ENCODE measurements around the gene FAM171A1.

Gene FAM171A1

DNA sequence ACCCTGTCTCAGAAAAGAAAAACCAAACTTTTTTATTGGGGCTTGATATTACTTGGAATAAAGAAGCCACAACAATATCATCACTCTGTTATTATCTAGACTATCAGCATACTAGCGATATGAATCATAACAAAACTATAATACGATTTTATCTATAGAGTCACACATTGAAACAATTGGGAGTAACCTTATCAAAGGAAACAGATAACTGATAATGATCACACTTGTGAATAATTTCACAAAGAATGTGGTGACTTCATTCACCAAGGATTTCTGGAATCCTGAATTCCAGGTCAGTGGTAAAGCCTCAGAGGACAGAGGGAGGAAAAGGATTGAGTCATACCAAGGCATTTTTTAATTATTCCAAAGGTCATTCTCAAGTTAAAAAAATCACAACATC, 170.5 kb downstream of the FAM171A1 start:
- no peak for DNase-seq

- no peak for DNase-seq
These were observed 173.2 kb downstream of the FAM171A1 start for GRCh38 chr10:15197911-15198310.

DNA sequence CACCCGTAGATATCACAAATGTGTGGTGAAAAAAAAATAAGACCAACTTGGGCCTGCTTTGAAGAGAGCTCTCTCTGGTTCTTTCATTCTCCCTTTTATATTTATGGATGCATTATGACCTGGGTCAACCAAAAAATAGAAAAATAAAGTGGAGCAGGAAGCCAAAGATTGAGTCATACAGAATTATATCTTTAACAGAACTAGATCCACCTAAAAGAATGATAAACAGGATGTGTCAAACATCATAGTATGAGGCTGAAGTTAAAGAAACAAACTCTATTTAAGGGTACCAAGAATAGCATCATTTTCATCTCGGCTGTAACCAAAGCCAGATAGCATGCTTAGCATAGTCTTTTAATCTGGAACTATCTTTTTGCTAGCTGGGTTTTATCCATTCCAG, 173.8 kb downstream of the FAM171A1 start:
- no peak for DNase-seq

- DNase-seq: no peak
These were observed 174.9 kb downstream of the FAM171A1 start for GRCh38 chr10:15196021-15196834.

DNA sequence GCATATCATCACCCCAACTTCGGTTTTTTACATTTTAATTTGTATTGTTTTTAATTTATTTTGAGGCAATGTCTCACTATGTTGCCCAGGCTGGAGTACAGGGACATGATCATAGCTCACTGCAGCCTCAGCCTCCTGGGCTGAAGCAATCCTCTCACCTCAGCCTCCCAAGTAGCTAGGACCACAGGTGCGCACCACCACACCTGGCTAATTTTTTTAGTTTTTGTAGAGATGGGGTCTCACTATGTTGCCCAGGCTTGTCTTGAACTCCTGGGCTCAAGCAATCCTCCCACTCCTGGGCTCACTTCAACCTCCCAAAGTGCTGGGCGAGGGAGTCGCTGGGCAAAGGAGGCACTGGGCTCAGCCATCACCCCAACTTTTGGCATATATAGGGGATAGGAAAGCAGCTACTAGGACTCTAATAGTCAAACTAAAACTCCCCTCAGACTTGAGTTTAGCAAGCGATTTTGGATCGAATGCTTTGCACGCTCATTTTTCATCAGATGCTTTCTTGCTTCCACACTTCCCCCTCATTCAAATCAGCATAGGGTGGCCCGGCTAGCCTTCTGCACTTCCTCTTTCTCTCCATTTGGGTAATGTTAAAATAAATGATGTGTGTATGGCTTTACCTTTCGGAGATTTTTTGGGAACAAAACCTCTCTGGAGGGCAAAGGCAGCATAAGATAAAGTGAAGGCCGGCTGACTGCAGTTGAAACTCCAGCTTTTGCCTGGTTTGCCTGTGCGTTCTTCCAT, 181.8 kb downstream of the FAM171A1 start:
- no peak for DNase-seq

GRCh38 chr10:15188603-15189002, 182.5 kb downstream of the FAM171A1 start:
- DNase-seq: no peak

GRCh38 chr10:15183689-15184481, 187.2 kb downstream of the FAM171A1 start:
- no peak for DNase-seq

DNA sequence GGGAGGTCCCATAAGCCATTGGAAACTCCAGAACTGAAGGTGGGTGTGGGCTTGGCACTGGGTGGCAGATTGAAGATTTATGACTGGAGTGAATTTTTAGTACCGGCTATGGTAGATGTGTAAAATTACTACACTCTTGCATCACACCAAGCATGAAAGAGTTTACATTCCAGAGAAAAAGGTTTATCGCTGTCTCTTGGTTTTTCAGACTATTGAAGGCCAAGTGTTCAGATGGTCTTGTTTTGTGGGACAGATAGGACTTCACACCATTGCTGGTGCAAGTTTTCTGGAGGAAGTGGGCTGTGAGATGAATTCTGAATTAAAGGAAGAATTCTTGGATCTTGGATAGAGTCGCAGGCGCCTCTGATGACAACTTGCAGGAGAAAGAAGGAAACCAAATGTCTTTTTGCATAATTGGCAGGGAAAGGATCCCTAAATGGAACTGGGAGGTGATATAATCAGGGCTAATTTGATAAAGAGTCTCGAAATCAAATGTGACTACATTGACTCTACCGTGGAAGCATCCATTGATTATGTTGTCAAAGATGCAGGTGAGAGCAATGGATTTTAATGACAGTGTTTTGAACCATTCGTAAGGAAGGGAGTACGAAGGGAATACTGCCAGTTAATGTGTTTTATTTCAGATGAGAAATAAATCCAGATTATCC, 188.4 kb downstream of the FAM171A1 start:
- DNase-seq: no peak

DNA sequence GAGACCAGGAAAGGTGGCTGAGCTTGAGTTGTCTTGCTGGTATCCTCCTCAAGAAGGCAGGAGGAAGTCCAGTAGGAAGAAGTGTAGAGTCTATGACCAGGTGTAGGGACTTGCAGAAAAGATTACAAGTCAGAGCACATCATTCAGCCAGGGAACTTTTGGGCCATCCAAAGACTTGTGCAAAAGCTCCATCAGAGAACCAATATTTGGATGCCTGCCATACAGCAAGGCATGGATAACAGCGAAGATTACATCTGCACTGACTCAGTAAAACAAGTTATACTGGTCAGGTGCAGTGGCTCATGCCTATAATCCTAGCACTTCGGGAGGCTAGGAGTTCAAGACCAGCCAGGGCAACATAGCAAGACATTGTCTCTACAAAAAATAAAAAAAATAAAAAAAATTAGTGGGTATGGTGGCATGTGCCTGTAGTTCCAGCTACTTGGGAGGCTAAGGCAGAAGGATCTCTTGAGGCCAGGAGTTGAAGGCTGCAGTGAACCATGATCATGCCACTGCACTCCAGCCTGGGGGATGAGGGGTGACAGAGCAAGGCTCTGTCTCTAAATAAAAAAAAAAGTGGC, 189.4 kb downstream of the FAM171A1 start:
- DNase-seq: no peak

- no peak for DNase-seq
These were observed 190.4 kb downstream of the FAM171A1 start for GRCh38 chr10:15180736-15181135.

DNA sequence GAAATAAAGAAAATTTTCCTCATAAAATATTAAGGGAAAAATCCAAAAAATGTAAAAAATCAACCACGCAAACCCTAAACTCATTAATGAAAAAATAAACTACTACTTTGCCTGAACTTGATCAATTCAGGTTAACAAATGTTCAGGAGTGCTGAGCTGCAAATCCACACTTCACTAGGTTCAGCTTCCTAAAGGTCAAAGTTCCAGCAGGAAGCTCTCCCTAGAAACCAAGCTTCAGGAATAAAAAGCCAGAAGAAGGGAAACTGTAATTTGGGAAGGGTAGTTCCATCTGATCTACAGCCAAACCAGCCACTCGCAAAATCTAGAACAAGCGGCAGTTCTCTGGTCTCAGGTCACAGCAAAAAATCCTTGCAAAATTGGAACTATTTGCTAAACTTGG, 194.8 kb downstream of the FAM171A1 start:
- DNase-seq: no peak

GRCh38 chr10:15175587-15175986, 195.5 kb downstream of the FAM171A1 start:
- DNase-seq: no peak

- no peak for DNase-seq
These were observed 198.7 kb downstream of the FAM171A1 start for GRCh38 chr10:15172306-15172840.

DNA sequence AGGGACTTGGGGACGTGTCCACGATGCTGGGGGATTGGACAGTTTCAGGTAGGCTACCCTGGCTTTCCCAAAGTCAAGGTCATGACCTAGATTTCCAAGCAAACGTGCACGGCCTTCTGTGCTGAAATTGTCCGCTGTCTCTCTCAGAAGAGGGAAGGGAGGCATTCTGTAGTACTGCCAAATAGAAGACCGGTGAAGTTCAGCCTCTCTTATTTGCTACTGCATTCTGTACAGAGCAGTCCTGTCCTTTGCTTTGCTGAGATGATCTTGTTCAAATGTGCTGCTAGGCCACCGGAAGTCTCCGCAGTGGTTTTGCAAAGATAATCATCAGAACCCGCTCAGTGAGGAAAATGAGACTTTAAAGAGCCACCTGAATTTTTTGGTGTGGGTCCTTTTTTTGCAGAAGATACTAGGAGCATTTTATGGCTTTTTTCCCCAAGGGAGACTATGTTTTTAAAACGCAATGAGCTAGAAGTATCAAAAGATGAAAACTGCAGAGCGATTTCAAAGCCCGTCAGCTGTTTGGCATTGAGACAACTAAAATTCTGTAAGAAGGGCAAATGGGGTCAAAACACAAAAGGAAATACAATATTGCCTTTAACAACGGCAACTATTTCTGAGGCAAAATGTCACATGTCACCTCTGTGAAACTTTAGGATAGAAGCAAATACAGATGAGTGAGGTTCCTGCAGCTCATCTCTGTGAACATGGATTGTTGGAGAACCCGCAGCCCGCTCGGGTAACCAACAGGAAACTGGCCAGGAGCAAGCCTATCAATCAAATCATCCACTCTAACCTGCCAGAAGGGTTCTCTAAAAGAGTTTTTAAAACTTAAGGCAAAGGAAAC, 201.3 kb downstream of the FAM171A1 start:
- peak; percentile 55 for DNase-seq

DNA sequence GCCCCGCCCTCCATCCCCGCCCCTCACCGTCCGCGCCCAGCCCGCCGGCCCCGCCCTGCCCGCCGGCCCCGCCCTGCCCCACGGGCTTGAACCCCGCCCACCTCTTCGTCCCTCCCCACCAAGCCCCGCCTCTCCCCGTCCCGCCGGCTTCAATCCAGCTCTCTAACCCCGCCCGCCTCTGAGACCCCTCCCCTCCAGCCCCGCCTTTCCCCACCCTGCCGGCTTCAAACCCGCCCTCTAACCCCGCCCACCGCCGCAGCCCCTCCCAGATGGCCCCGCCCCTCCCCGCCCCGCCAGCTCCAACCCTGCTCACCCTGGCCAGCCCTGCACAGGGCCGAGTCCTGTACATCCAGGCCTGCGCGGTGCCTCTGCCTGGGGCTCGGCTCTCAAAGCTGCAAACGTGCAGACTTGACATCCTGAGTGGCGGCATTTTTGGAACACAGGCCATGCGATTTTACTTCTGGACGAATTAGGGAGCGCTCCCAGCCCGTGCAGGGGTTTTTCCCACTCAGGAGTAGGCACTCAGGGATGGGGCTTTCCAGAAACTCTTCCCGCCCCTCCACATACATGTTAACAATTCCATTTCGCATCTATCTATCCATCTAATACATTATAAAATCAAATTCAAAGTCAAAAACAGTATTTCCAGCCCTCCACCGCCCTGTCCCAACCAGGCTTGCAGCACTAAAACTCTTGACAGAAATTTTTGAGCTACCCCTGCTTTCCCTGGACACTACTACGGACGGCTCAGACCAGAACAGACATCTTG, 202.1 kb downstream of the FAM171A1 start:
- peak; percentile 93 for DNase-seq

DNA sequence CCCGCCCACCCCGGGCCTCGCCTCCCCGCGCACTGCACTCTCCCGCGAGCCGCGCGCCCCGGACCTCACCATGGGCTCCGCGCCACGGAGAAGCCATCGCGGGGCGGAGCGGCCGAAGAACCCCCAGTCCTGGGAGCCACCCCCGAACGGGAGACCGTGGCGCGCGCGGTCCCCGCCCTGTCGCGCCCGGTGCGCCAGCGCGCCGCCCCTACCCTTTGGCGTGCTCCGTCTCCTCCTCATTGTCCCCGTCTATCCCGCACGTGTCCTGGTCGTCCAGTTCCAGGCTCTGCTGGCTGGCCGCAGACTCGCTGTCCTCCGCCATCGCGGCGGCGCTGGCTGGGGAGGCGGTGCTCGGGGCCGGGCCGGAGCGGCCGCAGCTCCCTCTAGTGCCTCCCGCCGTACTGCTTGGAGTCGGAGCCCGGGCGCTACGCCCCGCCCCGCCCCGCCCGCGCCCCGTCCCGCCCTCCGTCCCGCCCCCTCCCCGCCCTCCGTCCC, 202.8 kb downstream of the FAM171A1 start, which contains the start of gene NMT2:
Gene NMT2, minus strand, starts transcription at position 403 of the 495 bp plus-strand sequence. Its CDS starts 81 bp downstream, at position 322.
- DNase-seq: no peak

DNA sequence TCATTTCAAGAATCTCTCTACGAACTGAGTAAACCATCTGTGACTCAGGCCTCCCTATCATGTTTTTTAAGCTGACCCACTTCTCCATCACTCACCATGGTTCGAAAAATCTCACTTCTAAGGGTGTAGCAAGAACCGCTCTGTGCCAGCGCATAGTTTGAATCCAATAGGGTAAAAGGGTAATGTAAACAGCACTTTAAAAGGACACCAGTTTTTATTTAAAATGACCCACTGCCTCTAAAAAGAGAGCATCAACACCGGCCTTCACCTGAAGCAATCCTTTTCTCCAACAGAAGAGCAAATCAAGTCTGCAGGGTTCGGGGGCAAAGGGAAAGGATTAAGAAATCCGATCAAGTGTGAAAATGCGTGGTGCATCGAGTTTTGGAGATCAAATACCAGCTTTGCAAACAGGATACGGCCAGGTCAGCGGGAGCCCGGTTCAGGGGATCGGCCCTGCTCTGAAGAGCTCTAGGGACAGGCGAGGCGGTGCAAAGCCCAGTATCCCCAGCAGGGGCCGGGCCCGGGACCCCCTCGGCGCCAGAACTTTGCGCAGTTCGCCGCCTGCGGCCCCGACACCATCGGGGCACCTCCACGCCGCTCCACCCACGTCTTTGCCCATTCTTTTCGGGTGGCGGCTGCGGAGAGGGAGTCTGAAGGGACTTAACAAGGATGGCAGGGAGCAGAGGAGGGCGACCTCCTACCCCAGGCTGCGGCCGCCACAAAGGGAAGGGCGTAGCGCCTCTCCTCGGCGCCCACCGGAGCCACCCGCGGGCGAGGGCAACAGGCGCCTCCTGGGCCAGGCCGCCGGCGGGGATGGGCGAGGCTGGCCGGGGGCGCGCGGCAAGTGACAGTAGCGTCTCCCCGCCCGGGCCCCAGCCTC, 203.4 kb downstream of the FAM171A1 start:
- peak; percentile 38 for DNase-seq

GRCh38 chr10:15166325-15166724, 204.8 kb downstream of the FAM171A1 start:
- no peak for DNase-seq
